Endothelial cell of umbilical vein (primary cell): ENCODE data around the gene FAM135A. TPM values are rescaled to one million over a fixed set of nuclear protein-coding genes. Genes with fewer than 3 reads are reported as not detected.
A peak's percentile ranks its signal among the peaks of the same experiment; 100 is the strongest.

Experiments
- BruUV-seq: library from RNA; stranded (reverse); fragments of 400-500 nt; replicated peaks from 2 replicates; lab custom pipeline; 2021; lab: Mats Ljungman, UMichigan
- CTCF ChIA-PET: fragments of 300-600, 350-600 bp; sonication (Branson Sonifier 250); formaldehyde crosslinking; loops from one replicate; lab custom pipeline; 2021; ENCODE audit warnings: antibody characterized with exemption, inconsistent platforms; lab: Charles Lee
- POLR2A ChIA-PET: fragments of 300-600, 350-600 bp; sonication (Branson Sonifier 250); formaldehyde crosslinking; loops from one replicate; lab custom pipeline; 2021; ENCODE audit warnings: antibody characterized with exemption, inconsistent platforms; lab: Charles Lee
- DNase-seq: peaks from one replicate; pipeline ENCODE4 v3.0.0-alpha.2; 2011; ENCODE audit warnings: low read depth, low spot score
- FAIRE-seq: peaks from 2 replicates; lab custom pipeline; 2011; peaks lifted over from hg19 to GRCh38; lab: Jason Lieb, UNC
- H2AFZ ChIP-seq: 2 replicates; pipeline ENCODE4 v1.6.0; 2012; ENCODE audit warnings: low read depth, low read length, control low read depth, inconsistent platforms
- H3K27ac ChIP-seq: 2 replicates; pipeline ENCODE4 v1.5.1; 2011; ENCODE audit warnings: low read depth, mild to moderate bottlenecking, control low read depth, low read length, moderate library complexity; ENCODE audit not compliant: insufficient read depth
- H3K27me3 ChIP-seq, 2 experiments: 2 replicates each; pipeline versions ENCODE4 v1.6.0 to v1.6.1; 2011; ENCODE audit warnings: low read length in 2 of 2, mixed read lengths in 1 of 2; ENCODE audit not compliant: control insufficient read depth in 2 of 2, insufficient read depth in 2 of 2
- H3K36me3 ChIP-seq, 2 experiments: 2 replicates in 1 of 2; 3 replicates in 1 of 2; pipeline ENCODE4 v1.5.1; 2011; ENCODE audit warnings: low read length in 2 of 2, mild to moderate bottlenecking in 1 of 2, moderate library complexity in 1 of 2; ENCODE audit not compliant: control insufficient read depth in 2 of 2, insufficient read depth in 2 of 2; ENCODE audit errors: extremely low read depth in 1 of 2
- H3K4me1 ChIP-seq: 3 replicates; pipeline ENCODE4 v1.5.1; 2011; ENCODE audit warnings: mild to moderate bottlenecking, low read length; ENCODE audit not compliant: control insufficient read depth, insufficient read depth; ENCODE audit errors: extremely low read depth
- H3K4me2 ChIP-seq: 2 replicates; pipeline ENCODE4 v1.6.1; 2011; ENCODE audit warnings: low read length, control low read depth, mixed read lengths; ENCODE audit not compliant: insufficient read depth
- H3K4me3 ChIP-seq, 3 experiments: fragments of 200-600 bp in 1 of 3; sonication (generic), shearing (Covaris generic) in 1 of 3; replicated peaks in 1 of 3; 2 replicates each; pipeline ENCODE4 v1.5.1; 2011 to 2016; ENCODE audit warnings: control low read depth in 3 of 3, low read length in 3 of 3, mild to moderate bottlenecking in 2 of 3, inconsistent platforms in 1 of 3, low read depth in 1 of 3, moderate library complexity in 1 of 3; ENCODE audit not compliant: insufficient read depth in 1 of 3
- H3K79me2 ChIP-seq: 2 replicates; pipeline ENCODE4 v1.6.0; 2012; ENCODE audit warnings: low read length, inconsistent platforms; ENCODE audit not compliant: control insufficient read depth, insufficient read depth
- H3K9ac ChIP-seq: replicated peaks from 2 replicates; pipeline ENCODE3; 2011; ENCODE audit warnings: low read length, control low read depth; ENCODE audit not compliant: insufficient read depth; ENCODE audit errors: extremely low read depth
- H3K9me1 ChIP-seq: replicated peaks from 3 replicates; pipeline ENCODE4 v1.6.0; 2011; ENCODE audit warnings: mild to moderate bottlenecking, low read length; ENCODE audit not compliant: control insufficient read depth, insufficient read depth; ENCODE audit errors: extremely low read depth
- H3K9me3 ChIP-seq: replicated peaks from 2 replicates; pipeline ENCODE4 v1.5.1; 2012; ENCODE audit warnings: low read length, inconsistent platforms; ENCODE audit not compliant: control insufficient read depth, insufficient read depth
- H4K20me1 ChIP-seq: replicated peaks from 2 replicates; pipeline ENCODE3; 2011; ENCODE audit warnings: mild to moderate bottlenecking, low read length; ENCODE audit not compliant: control insufficient read depth, insufficient read depth; ENCODE audit errors: extremely low read depth
- EZH2 ChIP-seq: IDR thresholded peaks from 2 replicates; pipeline ENCODE4 v1.6.1; 2012; ENCODE audit warnings: borderline replicate concordance, low read depth, mild to moderate bottlenecking, moderate library complexity, low read length, inconsistent platforms; ENCODE audit not compliant: severe bottlenecking
- FOS ChIP-seq: IDR thresholded peaks from 2 replicates; pipeline ENCODE4 v1.6.1; 2011; ENCODE audit warnings: mild to moderate bottlenecking, low read length, moderate library complexity, borderline replicate concordance; ENCODE audit not compliant: insufficient read depth
- JUN ChIP-seq: IDR thresholded peaks from 2 replicates; pipeline ENCODE4 v1.6.1; 2011; ENCODE audit warnings: borderline replicate concordance, low read depth; ENCODE audit not compliant: insufficient read length, insufficient read depth
- MAX ChIP-seq: IDR thresholded peaks from 2 replicates; pipeline ENCODE4 v1.6.1; 2011; ENCODE audit not compliant: insufficient read depth, insufficient read length
- MYC ChIP-seq: IDR thresholded peaks from one replicate; pipeline ENCODE4 v1.6.1; 2011; ENCODE audit warnings: mild to moderate bottlenecking, low read depth, low read length
- POLR2A ChIP-seq: IDR thresholded peaks from 2 replicates; pipeline ENCODE4 v1.6.1; 2012; ENCODE audit warnings: low read depth, mild to moderate bottlenecking, control low read depth, low read length
- POLR2AphosphoS5 ChIP-seq: IDR thresholded peaks from 2 replicates; pipeline ENCODE4 v1.6.1; 2012; ENCODE audit warnings: low read depth, mild to moderate bottlenecking, control low read depth, low read length, moderate library complexity; ENCODE audit not compliant: insufficient read depth
- dilution Hi-C: fragments of 300-500 bp; cut with MboI; formaldehyde crosslinking; loops from one replicate; pipeline ENCODE4 v1.15.0; 2019; ENCODE audit warnings: low sequenced_read_pairs; ENCODE audit not compliant: extremely low pct_ligation_motif_present
- intact Hi-C: fragments of 100-400 bp; cut with micrococcal nuclease; formaldehyde crosslinking; loops from one replicate; pipeline ENCODE4 v1.10.0; 2022
- polyA plus RNA-seq, 4 experiments: library from polyadenylated mRNA; depleted of rRNA in 3 of 4; stranded (reverse) in 3 of 4; unstranded in 1 of 4; fragments of >200 nt; gene quantifications; 2 replicates each; pipeline versions ENCODE4 v1.2.1 to v1.2.3, GENCODE V29; 2011 to 2012; ENCODE audit warnings: missing spikeins in 1 of 4
- total RNA-seq: library from RNA; stranded (reverse); gene quantifications from 2 replicates; pipeline ENCODE4 v1.2.3, GENCODE V29; 2021

The FAM135A gene
- total and polyA plus RNA-seq, 2 donors (not counting 3 experiments of a cell fraction or from before 2014, with no cell fraction given): 3.7 to 9.6 TPM

GRCh38 chr6:70415247-70415646 lies 1.9 kb downstream of the FAM135A start:
- dilution Hi-C loops: no loop called here
- no peak overlapping the region for H3K9ac ChIP-seq
- H3K9me1 ChIP-seq: no peaks in the 10 kb centered on the region
- peaks cover 6% of the 10 kb centered on the region for H3K4me1 ChIP-seq
- ChIA-PET CTCF (interaction anchor here (0.8 to 1.6 kb wide), 4 partner anchors 10 to 469 kb away, joined by 3 to 7 read pairs (median 4); no protein-coding TSS in a partner anchor), POLR2A (no interaction called here)
- DNase-seq (no peak), FAIRE-seq (no peak)
- peaks cover 0 to 4% of the 10 kb centered on the region in 2 experiments for H3K36me3 ChIP-seq
- no TSS peak for BruUV-seq
- no peaks in the 10 kb centered on the region for H4K20me1 ChIP-seq
- intact Hi-C loops: no loop called here
- H2AFZ ChIP-seq: no peak overlapping the region
- H3K9me3 ChIP-seq: no peaks in the 10 kb centered on the region
- no peak overlapping the region for H3K4me3 ChIP-seq
- H3K27ac ChIP-seq: no peak overlapping the region
- H3K79me2 ChIP-seq: no peaks in the 10 kb centered on the region
- TF ChIP-seq MAX (no peak), JUN (no peak)
- no peak overlapping the region for H3K4me2 ChIP-seq
- H3K27me3 ChIP-seq: no peaks in the 10 kb centered on the region

GRCh38 chr6:70415660-70416059 lies 2.4 kb downstream of the FAM135A start:
- dilution Hi-C loops (no loop called here), intact Hi-C loops (no loop called here)
- Histone ChIP-seq H3K9me3 (no peaks in the 10 kb centered on the region), H2AFZ (no peak overlapping the region), H3K4me3 (no peak overlapping the region), H3K4me2 (no peak overlapping the region), H3K4me1 (peaks cover 6% of the 10 kb centered on the region), H3K9ac (no peak overlapping the region), H3K36me3 (peaks cover 0 to 4% of the 10 kb centered on the region in 2 experiments), H3K27ac (no peak overlapping the region), H3K79me2 (no peaks in the 10 kb centered on the region), H3K27me3 (no peaks in the 10 kb centered on the region), H4K20me1 (no peaks in the 10 kb centered on the region), H3K9me1 (no peaks in the 10 kb centered on the region)
- no peak for TF ChIP-seq MAX
- TF ChIP-seq EZH2: no peak
- no peak for TF ChIP-seq POLR2A
- no peak for TF ChIP-seq MYC
- TF ChIP-seq POLR2AphosphoS5: no peak
- TF ChIP-seq JUN: peak; percentile 9
- no peak for TF ChIP-seq FOS
- POLR2A ChIA-PET: no interaction called here
- BruUV-seq: no TSS peak
- no peak for FAIRE-seq
- CTCF ChIA-PET: interaction anchor here (1.2 kb wide), 1 partner anchor 44 kb away, joined by 3 read pairs; no protein-coding TSS in a partner anchor
- DNase-seq: no peak
